IPS-20b (cell line): ENCODE measurements around the gene ZNF532.

Experiments
- H3K27ac ChIP-seq: one replicate; pipeline ENCODE4 v1.5.1; 2013; ENCODE audit warnings: low read length
- H3K27me3 ChIP-seq: 2 replicates; pipeline ENCODE4 v1.6.1; 2013; ENCODE audit warnings: mild to moderate bottlenecking, low read length, inconsistent platforms; ENCODE audit not compliant: insufficient read depth
- H3K36me3 ChIP-seq: 2 replicates; pipeline ENCODE4 v1.6.1; 2013; ENCODE audit warnings: low read depth, mild to moderate bottlenecking, inconsistent platforms, low read length, moderate library complexity; ENCODE audit not compliant: insufficient read depth
- H3K4me1 ChIP-seq: 2 replicates; pipeline ENCODE4 v1.6.1; 2013; ENCODE audit warnings: mild to moderate bottlenecking, control low read depth, inconsistent platforms, low read length, moderate library complexity; ENCODE audit not compliant: insufficient read depth
- H3K4me3 ChIP-seq: 2 replicates; pipeline ENCODE4 v1.5.1; 2013; ENCODE audit warnings: mild to moderate bottlenecking, low read length, inconsistent platforms
- H3K9ac ChIP-seq: 2 replicates; pipeline ENCODE4 v1.6.1; 2013; ENCODE audit warnings: low read depth, mild to moderate bottlenecking, inconsistent platforms, low read length, moderate library complexity
- H3K9me3 ChIP-seq: 2 replicates; pipeline ENCODE4 v1.6.1; 2013; ENCODE audit warnings: mild to moderate bottlenecking, low read depth, low read length, inconsistent platforms; ENCODE audit not compliant: insufficient read depth

ZNF532 gene

DNA sequence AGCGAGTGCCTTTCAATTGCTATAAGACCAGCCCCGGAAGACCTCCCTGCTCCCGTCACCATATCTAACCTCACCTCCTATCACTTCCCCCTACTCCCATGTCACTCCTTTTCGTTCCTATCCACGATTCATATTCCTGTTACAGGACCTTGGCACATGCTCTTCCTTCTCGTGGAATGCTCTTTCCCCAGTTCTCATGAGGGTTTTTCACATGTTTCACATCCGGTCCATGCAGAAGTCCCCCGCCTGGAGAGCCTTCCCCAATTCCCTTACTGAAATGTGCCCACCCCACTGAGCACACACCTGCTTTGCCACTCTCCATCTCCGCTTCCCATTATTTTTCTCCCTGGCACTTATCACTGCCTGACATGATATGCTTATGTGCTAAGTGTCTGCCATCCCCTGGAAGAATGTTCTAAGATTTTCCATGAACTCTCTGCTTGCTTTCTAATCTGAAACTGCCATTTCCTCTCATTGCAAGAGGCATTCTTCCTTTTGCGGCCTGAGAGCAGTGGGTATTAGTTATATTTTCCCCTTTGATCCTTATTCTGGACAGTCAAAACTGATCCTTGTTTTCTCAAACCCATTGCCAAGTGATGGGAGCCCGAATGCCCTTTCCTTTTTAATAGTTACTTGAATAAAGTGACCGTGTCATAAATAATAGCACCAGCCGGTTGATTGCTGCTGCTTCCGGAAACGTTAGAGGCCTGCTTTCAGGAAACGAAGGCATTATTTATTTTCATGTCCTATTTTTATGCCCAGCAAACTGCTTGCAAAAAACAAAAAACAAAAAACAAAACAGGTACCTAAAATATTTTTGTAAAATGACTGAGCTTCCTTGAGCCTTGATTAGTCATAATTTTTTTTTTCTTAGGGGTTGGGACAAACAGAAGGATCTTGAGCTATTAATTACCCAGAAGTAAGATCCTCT is 127.9 kb downstream of the ZNF532 start:
- H3K27ac ChIP-seq, result no peak overlapping the region
- no peak overlapping the region for H3K4me3 ChIP-seq
- H3K4me1 ChIP-seq, result peaks cover 9% of the 10 kb centered on the region; the same call in 1 of the 2 replicates
- H3K27me3 ChIP-seq, result no peaks in the 10 kb centered on the region
- no peaks in the 10 kb centered on the region for H3K9me3 ChIP-seq
- no peak overlapping the region for H3K9ac ChIP-seq
- H3K36me3 ChIP-seq, result no peaks in the 10 kb centered on the region

DNA sequence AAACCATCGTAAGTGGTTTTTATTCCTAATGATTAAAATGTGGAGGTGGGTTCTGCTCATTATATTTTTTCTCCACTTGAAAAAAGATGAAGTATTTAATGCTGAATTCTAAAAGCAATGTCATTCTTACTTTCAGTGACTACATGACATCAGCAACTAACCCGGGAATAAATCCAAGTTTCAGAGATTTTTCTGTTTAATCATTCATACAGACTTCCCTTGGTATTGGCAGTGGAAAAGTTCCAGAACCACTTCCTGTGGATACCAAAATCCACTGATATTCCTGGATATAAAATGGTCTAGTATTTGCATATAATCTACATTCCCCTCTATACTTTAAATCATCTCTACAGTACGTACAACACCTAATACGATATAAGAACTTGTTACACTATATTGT is 128.6 kb downstream of the ZNF532 start:
- Histone ChIP-seq H3K9me3 (no peaks in the 10 kb centered on the region), H3K4me3 (no peak overlapping the region), H3K4me1 (peaks cover 12% of the 10 kb centered on the region; the same call in 1 of the 2 replicates), H3K36me3 (no peaks in the 10 kb centered on the region), H3K27ac (no peak overlapping the region), H3K27me3 (no peaks in the 10 kb centered on the region), H3K9ac (no peak overlapping the region)

DNA sequence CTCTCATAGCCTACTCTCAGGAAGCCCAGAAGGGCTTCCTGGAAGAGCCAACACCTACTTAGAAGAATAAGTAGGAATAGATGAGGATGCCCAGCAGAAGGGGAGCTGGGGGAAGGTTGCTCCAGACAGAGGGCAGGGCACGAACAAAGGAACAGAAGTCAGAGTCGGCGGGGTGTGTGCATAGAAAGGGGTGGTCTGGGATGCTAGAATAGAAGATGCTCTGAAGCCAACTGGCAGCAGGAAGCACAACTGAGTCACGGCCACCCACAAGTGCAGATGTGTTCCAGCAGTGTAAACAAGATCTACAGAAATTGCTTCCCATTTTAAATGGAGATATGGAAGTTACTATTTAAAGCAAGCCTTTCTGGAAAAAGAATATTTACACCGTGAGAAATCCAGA is 131.0 kb downstream of the ZNF532 start:
- Histone ChIP-seq H3K27me3 (no peaks in the 10 kb centered on the region), H3K4me1 (peaks cover 16% of the 10 kb centered on the region; the same call in 1 of the 2 replicates), H3K9me3 (no peaks in the 10 kb centered on the region), H3K27ac (no peak overlapping the region), H3K9ac (no peak overlapping the region), H3K36me3 (no peaks in the 10 kb centered on the region), H3K4me3 (no peak overlapping the region)

DNA sequence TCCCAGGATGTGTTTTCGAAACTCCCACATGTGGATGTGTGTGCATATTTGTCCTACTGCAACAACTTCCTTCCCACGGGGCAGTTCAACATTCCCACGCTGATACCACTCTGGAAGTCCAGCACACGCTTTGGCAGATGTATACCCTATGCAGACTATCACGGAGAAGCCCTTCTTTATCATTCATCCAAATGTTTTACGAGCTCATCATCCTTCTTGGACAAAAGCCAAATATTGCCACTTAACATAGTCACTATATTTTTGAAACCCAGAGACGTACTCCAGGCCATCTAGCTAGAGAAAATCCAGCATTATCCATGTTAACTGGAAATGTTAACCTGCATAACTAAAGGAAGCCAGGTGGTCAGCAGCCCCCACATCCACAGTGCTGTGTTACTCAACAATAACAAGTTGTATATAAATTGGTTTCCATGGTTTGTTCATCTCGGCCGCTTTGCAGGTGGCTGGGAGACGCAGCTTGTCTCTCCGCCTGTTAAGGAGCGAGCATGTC is 131.5 kb downstream of the ZNF532 start:
- no peak overlapping the region for H3K9ac ChIP-seq
- H3K9me3 ChIP-seq, result no peaks in the 10 kb centered on the region
- no peaks in the 10 kb centered on the region for H3K27me3 ChIP-seq
- no peaks in the 10 kb centered on the region for H3K36me3 ChIP-seq
- H3K4me3 ChIP-seq, result no peak overlapping the region
- peaks cover 16% of the 10 kb centered on the region; the same call in 1 of the 2 replicates for H3K4me1 ChIP-seq
- no peak overlapping the region for H3K27ac ChIP-seq

DNA sequence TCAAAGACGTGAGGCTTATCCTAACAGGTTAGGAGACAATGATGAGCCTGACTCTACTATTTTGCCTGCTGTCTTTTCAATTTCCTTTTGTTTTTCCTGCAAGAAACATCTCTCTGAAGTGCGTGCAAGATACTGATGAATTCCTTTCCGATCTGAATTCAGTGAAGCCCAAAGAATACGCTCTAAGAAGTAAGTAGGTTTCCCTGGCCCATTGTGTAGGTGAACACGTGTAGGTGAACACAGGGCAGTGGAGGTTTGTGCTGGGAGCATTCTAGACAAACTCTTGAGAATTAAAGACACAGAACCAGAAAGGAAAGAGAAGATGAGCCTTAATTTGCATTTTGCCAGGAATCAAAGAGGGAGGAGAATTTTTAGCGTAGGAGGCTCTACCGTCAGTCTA is 132.0 kb downstream of the ZNF532 start:
- Histone ChIP-seq H3K4me1 (peaks cover 16% of the 10 kb centered on the region; the same call in 1 of the 2 replicates), H3K9ac (no peak overlapping the region), H3K27ac (no peak overlapping the region), H3K36me3 (no peaks in the 10 kb centered on the region), H3K4me3 (no peak overlapping the region), H3K9me3 (no peaks in the 10 kb centered on the region), H3K27me3 (no peaks in the 10 kb centered on the region)

DNA sequence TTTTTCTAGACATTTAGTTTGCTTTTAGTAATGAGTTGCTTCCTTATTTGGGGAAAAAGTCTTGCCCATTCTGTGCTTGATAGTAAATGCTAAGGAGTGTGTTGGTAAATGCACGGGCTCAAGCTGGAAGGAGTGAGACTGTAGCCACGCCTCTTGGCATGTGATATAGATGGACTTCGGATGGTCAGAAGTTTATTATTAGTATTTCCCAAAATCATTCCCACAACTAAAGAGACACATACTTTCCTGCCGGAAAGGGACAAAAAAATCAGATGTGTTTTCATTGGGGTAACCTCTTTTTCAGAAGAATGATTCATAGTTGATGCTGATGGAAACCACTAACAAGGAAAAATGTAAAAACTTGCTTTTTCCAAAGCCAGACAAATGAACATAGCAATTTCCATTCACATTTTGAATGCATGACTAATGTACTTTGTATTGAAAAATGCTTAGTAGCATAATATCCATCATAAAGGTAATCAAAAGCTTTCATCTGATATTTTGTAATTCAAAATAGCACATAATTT is 133.2 kb downstream of the ZNF532 start:
- peaks cover 16% of the 10 kb centered on the region; the same call in 1 of the 2 replicates for H3K4me1 ChIP-seq
- no peaks in the 10 kb centered on the region for H3K36me3 ChIP-seq
- H3K9ac ChIP-seq, result no peak overlapping the region
- H3K27ac ChIP-seq, result no peak overlapping the region
- H3K27me3 ChIP-seq, result no peaks in the 10 kb centered on the region
- no peak overlapping the region for H3K4me3 ChIP-seq
- no peaks in the 10 kb centered on the region for H3K9me3 ChIP-seq

DNA sequence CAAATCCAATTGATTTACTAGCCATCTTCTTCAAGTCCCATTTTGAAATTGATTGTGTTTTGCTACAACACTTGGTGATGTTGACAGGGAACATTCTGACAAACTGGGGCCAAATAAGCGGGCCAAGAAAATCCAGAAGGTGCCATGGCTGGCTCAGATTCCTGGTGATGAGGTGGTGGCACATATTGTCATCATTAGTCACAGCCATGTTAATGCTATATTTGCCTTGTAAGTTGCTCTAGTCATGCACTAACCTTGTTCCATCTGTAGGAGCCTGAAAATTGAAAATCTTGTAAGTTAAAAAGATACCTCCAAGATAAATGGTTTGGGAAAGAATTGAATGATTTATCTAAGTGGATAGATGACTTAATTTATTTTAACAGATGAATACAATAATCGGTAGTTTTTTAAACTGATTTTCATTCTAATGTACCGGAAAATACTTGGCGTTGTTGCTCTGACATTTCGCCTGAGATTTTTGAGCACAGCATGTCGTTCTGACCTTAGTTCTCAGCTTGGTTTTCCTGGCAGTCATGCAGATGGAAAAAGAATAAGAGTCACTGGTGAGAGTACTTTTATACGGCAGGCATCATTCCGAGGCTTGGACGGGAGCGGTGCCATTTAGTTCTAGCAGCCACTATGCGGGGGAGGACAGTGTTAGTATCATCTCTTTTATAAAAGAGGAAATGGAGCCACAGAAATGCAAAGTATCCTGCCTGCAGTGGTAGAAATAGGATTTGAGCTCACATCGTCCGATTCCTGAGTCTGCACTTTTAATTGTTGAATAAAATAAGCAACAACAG is 133.9 kb downstream of the ZNF532 start:
- H3K9ac ChIP-seq, result no peak overlapping the region
- no peak overlapping the region for H3K27ac ChIP-seq
- no peaks in the 10 kb centered on the region for H3K9me3 ChIP-seq
- no peaks in the 10 kb centered on the region for H3K27me3 ChIP-seq
- no peaks in the 10 kb centered on the region for H3K36me3 ChIP-seq
- peaks cover 16% of the 10 kb centered on the region; the same call in 1 of the 2 replicates for H3K4me1 ChIP-seq
- H3K4me3 ChIP-seq, result no peak overlapping the region

DNA sequence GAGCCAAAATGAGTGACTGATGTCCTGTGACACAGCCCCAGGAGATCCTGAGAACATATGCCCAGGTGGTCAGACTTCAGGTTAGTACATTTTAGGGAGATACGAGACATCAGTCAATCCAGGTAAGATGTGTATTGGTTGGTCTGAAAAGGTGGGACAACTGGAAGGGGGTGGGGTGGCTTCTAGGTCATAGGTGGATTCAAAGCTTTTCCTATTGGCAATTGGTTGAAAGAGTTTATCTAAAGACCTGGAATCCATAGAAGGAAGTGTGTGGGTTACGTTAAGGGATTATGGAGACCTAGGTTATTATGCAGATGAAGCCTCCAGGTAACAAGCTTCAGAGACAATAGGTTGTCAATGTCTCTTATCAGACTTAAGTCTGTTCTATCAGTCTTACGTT is 136.5 kb downstream of the ZNF532 start:
- H3K27me3 ChIP-seq, result no peaks in the 10 kb centered on the region
- no peak overlapping the region for H3K4me3 ChIP-seq
- H3K9ac ChIP-seq, result no peak overlapping the region
- no peaks in the 10 kb centered on the region for H3K9me3 ChIP-seq
- no peak overlapping the region for H3K27ac ChIP-seq
- H3K36me3 ChIP-seq, result no peaks in the 10 kb centered on the region
- peaks cover 17% of the 10 kb centered on the region; the same call in 1 of the 2 replicates for H3K4me1 ChIP-seq

DNA sequence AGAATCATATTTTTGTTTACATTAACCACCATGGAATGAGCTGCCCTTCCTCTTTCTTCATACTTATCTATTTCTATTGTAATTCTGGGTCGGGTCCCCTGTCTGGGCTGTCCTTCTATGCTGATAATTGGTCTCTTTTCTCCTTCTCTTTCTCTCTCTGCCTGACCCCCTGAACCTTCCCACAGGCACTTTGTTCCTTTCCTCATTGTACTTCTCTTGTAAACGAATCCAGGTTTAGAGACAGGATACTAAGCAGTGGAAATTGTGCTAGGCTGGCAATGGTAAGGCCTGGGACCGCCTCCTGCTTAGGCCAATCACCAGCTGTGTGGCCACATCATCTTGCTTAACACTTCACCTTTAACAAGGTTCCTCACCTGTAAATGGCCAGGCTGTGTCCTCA is 137.0 kb downstream of the ZNF532 start:
- Histone ChIP-seq H3K4me1 (peaks cover 12% of the 10 kb centered on the region; the same call in 1 of the 2 replicates), H3K27me3 (no peaks in the 10 kb centered on the region), H3K27ac (no peak overlapping the region)

DNA sequence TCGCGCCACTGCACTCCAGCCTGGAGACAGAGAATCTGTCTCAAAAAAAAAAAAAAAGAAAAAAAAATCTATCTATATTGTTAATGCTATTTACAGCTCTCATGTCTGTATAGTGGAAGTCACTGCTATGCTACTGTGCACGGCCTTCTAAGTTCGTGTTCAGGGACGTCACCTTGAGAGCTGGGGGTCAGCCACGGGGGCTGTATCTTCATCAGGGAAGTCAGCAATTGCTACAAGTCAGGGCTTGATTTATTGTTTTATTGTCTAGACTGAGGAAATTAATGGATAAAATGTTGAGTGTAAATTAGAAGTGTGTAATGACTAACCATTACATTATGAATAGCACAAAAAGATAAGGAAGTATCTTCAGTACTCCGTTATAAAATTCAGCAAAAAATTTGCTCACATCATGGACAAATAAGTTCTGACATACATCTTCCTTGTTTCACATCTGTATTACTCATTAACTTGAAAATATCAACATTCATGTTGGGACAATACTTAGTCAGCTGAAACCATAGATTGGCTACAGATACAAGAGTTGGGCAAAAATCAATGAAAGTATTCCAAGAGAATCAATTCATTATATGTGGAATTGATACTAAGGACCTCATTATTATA is 138.4 kb downstream of the ZNF532 start:
- Histone ChIP-seq H3K27me3 (no peaks in the 10 kb centered on the region), H3K9ac (no peak overlapping the region), H3K9me3 (no peaks in the 10 kb centered on the region), H3K4me1 (peaks cover 10% of the 10 kb centered on the region; the same call in 1 of the 2 replicates), H3K27ac (no peak overlapping the region), H3K36me3 (no peaks in the 10 kb centered on the region), H3K4me3 (no peak overlapping the region)

More for the DNA sequence above, 137.0 kb downstream of the ZNF532 start:
- Histone ChIP-seq H3K36me3 (no peaks in the 10 kb centered on the region), H3K9ac (no peak overlapping the region), H3K9me3 (no peaks in the 10 kb centered on the region), H3K4me3 (no peak overlapping the region)

DNA sequence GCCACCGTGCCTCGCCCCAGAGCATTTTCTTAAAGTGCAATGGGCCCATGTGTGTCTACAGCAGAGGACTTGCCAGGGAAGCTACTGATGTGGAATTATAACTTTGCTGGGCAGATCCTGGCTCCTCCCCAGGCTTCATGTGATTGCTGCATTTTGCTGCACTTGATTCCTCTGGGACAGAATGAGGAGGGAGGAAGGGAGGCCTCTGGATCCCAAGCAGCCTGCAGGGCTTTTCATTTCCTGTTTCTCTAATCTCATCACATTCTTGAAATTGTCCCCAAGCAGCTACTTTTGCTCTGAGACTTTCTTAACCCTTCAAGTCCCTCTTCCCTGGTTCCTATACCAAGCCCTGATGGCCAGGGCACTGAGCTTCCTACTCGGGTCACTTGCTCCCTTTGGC is 140.6 kb downstream of the ZNF532 start:
- Histone ChIP-seq H3K4me1 (peaks cover 14% of the 10 kb centered on the region), H3K36me3 (no peaks in the 10 kb centered on the region), H3K9me3 (no peaks in the 10 kb centered on the region), H3K4me3 (no peak overlapping the region), H3K9ac (no peak overlapping the region), H3K27ac (no peak overlapping the region), H3K27me3 (no peaks in the 10 kb centered on the region)
